HG02884 (cell line): Measurements from ENCODE around the gene AGO3.
"Not testable (repeated sequence)": the region's sequence is repeated elsewhere in the genome, so short reads cannot be mapped to it uniquely, and the experiment has no call there.

Experiments used
- ATAC-seq: cut with Tn5 transposase; IDR thresholded peaks from one replicate; pipeline ENCODE4 v1.9.1; 2021; ENCODE audit warnings: mild to moderate bottlenecking, moderate library complexity; ENCODE audit not compliant: unreplicated experiment

AGO3 gene

GRCh38 chr1:36006941-36007500 is 76.1 kb downstream of the AGO3 start:
- ATAC-seq, result no peak

DNA sequence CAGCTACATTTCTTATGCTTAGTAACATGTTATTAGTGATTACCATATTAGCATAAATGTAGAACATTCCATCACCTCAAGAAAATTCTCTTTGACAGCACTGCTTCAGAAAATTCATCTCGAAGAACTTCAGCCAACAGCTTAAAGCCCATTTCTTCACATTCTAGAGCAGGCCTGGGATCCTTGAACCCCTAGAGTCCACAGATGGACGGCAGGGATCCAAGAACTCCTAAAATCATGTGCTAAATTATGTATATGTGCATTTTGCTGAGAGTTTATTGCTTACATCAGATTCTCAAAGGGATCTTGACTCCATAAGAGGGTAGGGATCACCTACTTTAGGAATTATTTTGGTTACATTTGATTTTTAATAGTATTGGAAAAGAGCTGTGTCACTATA is 76.8 kb downstream of the AGO3 start:
- ATAC-seq, result no peak

DNA sequence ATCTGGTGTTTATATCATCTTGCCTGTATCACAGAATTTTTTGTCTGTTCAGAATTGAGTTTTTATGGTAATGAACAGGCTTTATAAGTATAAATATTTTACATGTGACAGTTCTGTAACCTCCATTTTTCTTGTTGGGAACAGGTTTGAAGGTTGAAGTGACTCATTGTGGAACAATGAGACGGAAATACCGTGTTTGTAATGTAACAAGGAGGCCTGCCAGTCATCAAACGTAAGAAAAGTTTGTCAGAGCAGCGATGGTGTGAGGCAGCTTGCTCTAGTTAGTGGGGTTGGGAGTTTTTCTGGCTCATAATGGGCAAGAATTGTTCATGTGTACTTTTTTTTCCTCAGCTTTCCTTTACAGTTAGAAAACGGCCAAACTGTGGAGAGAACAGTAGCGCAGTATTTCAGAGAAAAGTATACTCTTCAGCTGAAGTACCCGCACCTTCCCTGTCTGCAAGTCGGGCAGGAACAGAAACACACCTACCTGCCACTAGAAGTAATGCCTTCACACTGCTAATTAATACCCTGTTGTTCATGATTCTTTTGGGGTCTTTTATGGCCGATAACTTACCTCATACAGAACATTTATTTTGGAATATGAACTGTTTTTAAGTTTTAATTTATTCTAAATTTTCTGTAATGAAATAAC is 77.8 kb downstream of the AGO3 start:
- ATAC-seq, result no peak

DNA sequence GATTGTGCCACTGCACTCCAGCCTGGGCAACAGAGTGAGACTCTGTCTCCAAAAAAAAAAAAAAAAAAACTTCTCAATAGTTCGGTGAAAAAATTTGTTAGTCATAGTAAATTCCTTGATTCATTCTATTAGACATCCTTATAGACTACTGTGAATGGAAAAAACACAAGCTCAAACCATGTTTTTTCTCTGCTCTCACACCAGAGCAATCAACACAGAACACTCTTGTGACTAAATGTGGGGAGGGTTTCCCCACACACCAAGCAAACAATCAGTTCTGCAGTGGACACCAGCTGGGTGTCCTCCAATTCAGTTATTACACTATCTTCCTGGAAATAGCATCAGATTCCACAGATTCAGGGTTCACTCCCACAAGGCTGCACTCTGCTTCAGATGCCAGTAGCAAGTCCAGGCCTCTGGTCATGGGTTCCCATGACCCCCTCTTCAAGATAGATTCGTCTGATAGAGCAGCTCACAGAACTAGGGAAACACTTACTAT is 83.9 kb downstream of the AGO3 start:
- ATAC-seq, result no peak

DNA sequence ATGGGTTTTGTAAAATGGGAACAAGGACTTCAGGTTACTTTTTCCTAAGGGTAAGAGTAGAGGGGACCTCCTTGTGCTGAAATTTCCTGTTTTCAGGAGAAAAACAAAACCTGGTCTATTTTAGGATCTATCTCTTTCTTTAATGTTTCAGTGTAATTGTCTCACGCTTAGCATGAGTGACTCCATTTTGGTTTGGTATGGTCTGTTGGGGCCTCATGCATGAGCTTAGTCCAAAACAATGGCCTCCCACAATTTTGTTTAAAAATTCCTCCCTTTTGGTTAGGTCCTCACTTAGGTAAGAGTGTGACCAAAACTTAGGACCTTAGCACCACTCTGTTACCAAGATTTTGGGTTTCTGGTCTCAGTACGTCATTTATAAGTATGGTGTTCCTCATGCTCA is 85.8 kb downstream of the AGO3 start:
- no peak for ATAC-seq

- ATAC-seq, result no peak
Measured at GRCh38 chr1:36023098-36023769, 92.3 kb downstream of the AGO3 start.

DNA sequence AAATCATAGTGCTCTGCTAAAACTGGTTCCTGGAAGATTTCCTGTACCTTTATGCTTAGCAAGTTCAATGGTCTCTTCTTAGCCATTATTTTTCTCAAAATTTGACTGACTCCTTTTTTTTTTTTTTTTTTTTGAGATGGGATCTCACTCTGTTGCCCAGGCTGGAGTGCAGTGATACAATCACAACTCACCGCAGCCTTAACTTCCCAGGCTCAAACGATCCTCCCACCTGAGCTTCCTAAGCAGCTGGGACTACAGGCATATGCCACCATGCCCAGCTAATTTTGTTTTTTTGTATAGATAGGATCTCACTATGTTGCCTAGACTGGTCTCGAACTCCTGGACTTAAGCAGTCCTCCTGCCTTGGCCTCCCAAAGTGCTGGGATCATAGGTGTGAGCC is 93.1 kb downstream of the AGO3 start:
- not testable (repeated sequence) for ATAC-seq

GRCh38 chr1:36024847-36025246 is 93.9 kb downstream of the AGO3 start:
- no peak for ATAC-seq

- ATAC-seq, result no peak
Measured at GRCh38 chr1:36027766-36028165, 96.9 kb downstream of the AGO3 start.

DNA sequence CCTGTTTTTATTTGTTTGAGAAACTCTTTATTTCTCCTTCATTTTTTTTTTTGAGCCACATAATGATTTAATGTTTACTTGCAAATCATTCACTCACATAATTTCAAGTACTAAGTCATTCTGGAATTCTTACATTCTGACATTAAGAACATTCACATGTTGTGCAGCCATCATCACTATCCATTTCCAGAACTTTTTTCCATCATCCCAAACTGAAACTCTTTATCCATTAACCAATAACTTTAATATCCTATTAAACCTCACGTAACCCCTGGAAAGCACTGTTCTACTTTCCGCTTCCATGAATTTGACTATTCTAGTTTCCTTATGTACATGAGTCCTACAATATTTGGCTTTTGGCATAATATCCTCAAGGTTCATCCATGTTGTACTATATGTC is 100.5 kb downstream of the AGO3 start:
- ATAC-seq, result no peak

- ATAC-seq, result no peak
Measured at GRCh38 chr1:36034692-36035091, 103.8 kb downstream of the AGO3 start.

GRCh38 chr1:36035154-36035553 is 104.2 kb downstream of the AGO3 start:
- ATAC-seq, result no peak

- ATAC-seq, result no peak
Measured at GRCh38 chr1:36040238-36040637, 109.3 kb downstream of the AGO3 start.

DNA sequence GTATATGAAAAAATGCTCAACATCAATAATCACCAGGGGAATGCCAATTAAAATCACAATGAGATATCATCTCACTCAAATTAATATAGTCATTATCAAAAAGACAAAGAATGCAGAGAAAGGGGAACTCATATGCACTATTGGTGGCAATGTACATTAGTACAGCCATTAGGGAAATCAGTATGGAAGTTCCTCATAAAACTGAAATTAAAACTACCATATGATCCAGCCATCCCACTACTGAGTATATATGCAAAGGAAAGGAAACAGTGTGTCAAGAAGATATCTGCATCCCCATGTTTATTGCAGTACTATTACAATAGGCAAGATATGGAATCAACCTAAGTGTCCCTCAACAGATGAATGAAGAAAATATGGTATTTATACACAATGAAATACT is 120.9 kb downstream of the AGO3 start:
- no peak for ATAC-seq

- no peak for ATAC-seq
Measured at GRCh38 chr1:36053978-36054377, 123.1 kb downstream of the AGO3 start.

DNA sequence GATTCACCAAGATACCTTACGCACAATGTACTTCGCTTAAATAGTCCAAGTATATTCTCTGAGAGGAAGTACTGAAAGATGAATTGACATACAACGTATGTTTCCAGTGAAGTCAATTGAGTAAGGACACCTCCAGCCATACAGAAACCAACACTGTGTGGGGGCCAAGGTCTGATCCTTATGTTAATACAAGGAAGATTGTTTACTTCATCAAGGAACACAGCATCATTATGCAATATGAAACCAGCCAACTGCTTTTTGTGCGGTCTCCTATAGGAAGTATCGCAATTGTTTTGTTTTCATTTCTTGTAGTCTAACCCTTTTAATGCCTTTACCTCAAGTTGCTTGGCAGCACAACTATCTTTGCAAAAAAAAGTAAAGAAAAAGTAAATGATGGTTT is 124.8 kb downstream of the AGO3 start:
- ATAC-seq, result no peak

DNA sequence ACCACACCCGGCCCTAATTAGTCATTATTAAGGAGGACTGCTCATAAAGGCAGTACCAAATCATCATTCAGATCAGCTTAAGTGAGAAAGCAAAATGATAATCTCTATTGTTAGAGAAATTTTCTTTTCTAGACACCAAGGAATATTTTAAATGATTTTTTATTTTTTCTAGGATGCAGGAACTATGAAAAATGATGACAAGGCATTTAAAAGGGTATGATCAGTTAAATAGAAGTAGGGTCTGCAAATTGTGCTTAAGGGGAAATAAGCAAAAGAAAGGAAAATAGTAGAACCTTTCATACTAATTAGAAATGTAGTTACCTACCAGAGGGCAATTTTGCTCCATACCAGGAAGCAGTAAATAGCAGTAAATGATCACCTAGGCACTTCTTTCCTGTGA is 131.4 kb downstream of the AGO3 start:
- ATAC-seq, result no peak

- ATAC-seq, result no peak
Measured at GRCh38 chr1:36067871-36068270, 137.0 kb downstream of the AGO3 start.

DNA sequence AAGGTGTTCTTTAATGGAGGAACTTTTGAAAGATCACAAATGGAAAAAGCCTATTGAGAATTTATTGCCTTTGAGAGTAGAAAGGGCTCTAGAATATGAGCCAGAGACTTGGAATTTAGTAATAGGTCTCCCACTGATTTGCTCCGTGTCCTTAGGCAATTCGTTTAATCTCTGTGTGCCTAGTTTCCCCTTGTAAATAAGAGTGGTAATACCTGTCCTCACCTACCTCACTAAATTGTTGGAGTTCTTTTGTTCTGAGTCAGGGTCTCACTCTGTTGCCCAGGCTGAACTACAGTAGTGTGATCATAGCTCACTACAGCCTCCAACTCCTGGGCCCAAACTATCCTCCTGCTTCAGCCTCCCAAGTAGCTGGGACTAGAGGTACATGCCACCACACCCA is 138.0 kb downstream of the AGO3 start:
- ATAC-seq, result no peak

DNA sequence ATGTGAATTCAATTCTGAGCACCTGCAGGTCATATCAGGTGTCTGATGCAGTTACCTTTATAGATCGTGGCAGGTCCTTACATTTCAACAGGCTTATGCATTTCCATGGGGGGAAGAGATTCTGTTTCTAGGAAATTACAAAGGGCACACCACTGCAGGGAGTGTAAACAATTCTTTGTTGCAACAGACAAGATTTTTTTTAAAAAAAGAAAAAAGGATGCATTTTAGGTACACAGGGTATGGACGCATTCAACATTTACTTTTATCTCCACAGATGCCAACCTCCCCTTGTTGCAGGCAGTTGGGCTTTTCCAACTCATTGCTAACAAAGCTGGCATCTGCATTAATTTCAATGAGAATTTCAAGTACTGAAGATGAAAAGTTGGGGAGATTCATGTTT is 139.4 kb downstream of the AGO3 start:
- no peak for ATAC-seq

GRCh38 chr1:36076979-36077573 is 146.2 kb downstream of the AGO3 start:
- no peak for ATAC-seq

DNA sequence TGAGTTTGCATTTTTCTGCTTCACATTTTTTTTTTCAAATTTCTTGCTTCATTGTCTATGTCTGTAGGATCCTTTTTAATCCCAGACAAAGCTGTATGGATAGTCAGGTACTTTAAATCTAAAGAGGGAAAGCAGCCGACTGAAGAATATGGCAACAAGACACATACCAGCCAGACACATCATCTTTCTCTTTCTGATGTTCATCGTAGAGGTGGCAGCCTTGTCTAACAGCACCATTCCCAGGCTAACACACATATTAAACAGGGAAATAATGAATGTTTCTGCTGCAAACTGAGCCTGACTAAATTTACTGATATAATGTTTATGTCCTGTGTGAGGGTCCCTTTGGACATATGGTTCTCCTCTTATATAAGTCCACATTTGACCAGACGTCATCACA is 149.3 kb downstream of the AGO3 start:
- ATAC-seq, result no peak
